Naive B cell (primary cell): Measurements from ENCODE around the gene TRIM7. TPM values are rescaled to one million over a fixed set of nuclear protein-coding genes. Genes with fewer than 3 reads are reported as not detected.
"Not testable (repeated sequence)": the region's sequence is repeated elsewhere in the genome, so short reads cannot be mapped to it uniquely, and the experiment has no call there.

Experiments used
- ATAC-seq, 2 donors: fragments of 150-1000 bp; cut with Tn5 transposase; 2 replicates each; pipeline ENCODE4 v1.10.0; 2021; ENCODE audit warnings: low read depth in 2 of 2, mild to moderate bottlenecking in 2 of 2, moderate library complexity in 2 of 2
- DNase-seq: peaks from one replicate; pipeline ENCODE4 v3.0.0; 2022
- H3K27ac Mint-ChIP-seq, 6 donors: one replicate each; pipeline ENCODE4 v1.8.0; 2020 to 2022; ENCODE audit warnings: mild to moderate bottlenecking in 6 of 6, mixed read lengths in 6 of 6, moderate library complexity in 5 of 6, inconsistent platforms in 2 of 6
- H3K27me3 Mint-ChIP-seq, 3 donors: one replicate each; pipeline ENCODE4 v1.8.0; 2021 to 2022; ENCODE audit warnings: mixed read lengths in 3 of 3, mild to moderate bottlenecking in 1 of 3
- H3K36me3 Mint-ChIP-seq, 2 donors: one replicate each; pipeline ENCODE4 v1.8.0; 2020 to 2022; ENCODE audit warnings: mixed read lengths in 2 of 2, inconsistent platforms in 1 of 2, mild to moderate bottlenecking in 1 of 2
- H3K4me1 Mint-ChIP-seq, 3 donors: one replicate each; pipeline ENCODE4 v1.8.0; 2020 to 2022; ENCODE audit warnings: mixed read lengths in 3 of 3, inconsistent platforms in 1 of 3, mild to moderate bottlenecking in 1 of 3, moderate library complexity in 1 of 3
- H3K4me3 Mint-ChIP-seq, 8 donors: one replicate each; pipeline ENCODE4 v1.8.0; 2020 to 2022; ENCODE audit warnings: mild to moderate bottlenecking in 8 of 8, mixed read lengths in 8 of 8, moderate library complexity in 8 of 8, inconsistent platforms in 2 of 8
- H3K9me3 Mint-ChIP-seq, 7 donors: one replicate each; pipeline ENCODE4 v1.8.0; 2020 to 2022; ENCODE audit warnings: mixed read lengths in 7 of 7, mild to moderate bottlenecking in 5 of 7, inconsistent platforms in 2 of 7, moderate library complexity in 1 of 7
- polyA plus RNA-seq, 6 donors: library from polyadenylated mRNA; unstranded; fragments of 300-500 nt; fragmentation: Illumina TruSeq; gene quantifications; one replicate each; pipeline ENCODE4 v1.2.3, GENCODE V29; 2021; ENCODE audit warnings: low read depth in 6 of 6

The TRIM7 gene
- polyA plus RNA-seq, 6 donors from 2014 or later: 0.09 to 0.27 (median 0.24) TPM; not detected in 3

DNA sequence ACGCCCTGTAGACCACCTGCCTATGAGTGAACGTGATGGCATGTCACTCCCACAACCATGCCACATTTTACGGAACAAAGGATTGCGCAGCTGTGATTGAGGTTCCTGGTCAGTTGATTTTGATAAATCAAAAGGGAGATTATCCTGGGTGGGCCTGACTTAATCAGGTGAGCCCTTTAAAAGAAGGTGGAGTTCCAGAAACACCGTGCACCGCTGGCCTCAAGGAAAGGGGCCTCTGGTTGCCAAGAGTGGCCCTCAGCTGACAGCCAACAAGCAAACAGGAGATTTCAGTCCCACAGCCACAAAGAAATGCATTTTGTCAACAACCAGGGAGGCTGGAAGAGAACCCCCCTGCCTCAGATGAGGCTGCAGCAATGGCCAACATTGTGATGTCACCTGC lies 19.0 kb downstream of the TRIM7 start:
- DNase-seq (no peak), ATAC-seq (no peak)
- H3K27ac Mint-ChIP-seq: peak overlapping the region in 3 of 6 donors; percentile 51 to 76 (median 73)
- H3K4me3 Mint-ChIP-seq: peak overlapping the region in 4 of 8 donors; percentile 23 to 99 (median 34)
- H3K36me3 Mint-ChIP-seq: peaks cover 0 to 7% of the 10 kb centered on the region in 2 donors
- H3K9me3 Mint-ChIP-seq: peaks cover 0 to 15% (median 0%) of the 10 kb centered on the region in 7 donors
- peaks cover 0 to 8% (median 6%) of the 10 kb centered on the region in 3 donors for H3K27me3 Mint-ChIP-seq
- H3K4me1 Mint-ChIP-seq: peaks cover 46 to 51% (median 48%) of the 10 kb centered on the region in 3 donors

DNA sequence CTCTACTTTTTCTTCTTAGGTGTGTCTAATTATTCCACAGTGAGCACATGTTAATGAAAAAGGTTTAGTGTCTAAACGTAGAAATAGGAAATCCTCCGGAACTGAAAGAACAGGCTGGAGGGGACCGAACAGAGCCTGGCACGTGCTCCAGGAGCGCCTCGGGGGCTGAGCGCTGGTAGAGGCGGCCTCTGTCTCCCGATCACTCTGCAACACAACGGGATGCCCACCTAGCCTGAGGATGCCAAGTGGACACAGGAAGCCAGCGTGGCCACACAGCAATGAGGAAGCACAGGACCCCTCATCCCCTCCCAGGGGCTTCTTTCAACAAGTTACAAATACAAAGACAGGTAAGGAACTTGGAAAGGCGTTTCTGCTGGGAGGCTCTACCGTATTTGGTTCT lies 19.4 kb downstream of the TRIM7 start:
- Mint-ChIP-seq H3K36me3 (peaks cover 0 to 7% of the 10 kb centered on the region in 2 donors), H3K9me3 (peaks cover 0 to 15% (median 0%) of the 10 kb centered on the region in 7 donors), H3K4me1 (peaks cover 41 to 51% (median 45%) of the 10 kb centered on the region in 3 donors), H3K27ac (peak overlapping the region in 1 of 6 donors; percentile 76), H3K27me3 (peaks cover 0 to 8% (median 4%) of the 10 kb centered on the region in 3 donors), H3K4me3 (peak overlapping the region in 7 of 8 donors; percentile 23 to 99 (median 59))
- no peak for DNase-seq
- no peak for ATAC-seq

DNA sequence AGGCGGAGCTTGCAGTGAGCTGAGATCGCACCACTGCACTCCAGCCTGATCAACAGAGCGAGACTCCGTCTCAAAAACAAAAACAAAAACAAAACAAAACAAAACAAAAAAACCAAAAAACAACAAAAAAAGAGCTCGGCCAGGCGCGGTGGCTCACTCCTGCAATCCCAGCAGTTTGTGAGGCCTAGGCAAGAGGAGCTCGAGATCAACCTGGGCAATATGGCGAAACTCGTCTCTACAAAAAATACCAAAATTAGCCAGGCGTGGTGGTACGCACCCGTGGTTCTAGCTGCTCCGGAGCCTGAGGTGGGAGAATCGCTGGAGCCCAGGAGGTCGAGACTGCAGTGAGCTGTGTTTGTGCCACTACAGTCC lies 20.2 kb downstream of the TRIM7 start:
- Mint-ChIP-seq H3K36me3 (peaks cover 0 to 7% of the 10 kb centered on the region in 2 donors), H3K27me3 (peaks cover 0 to 8% (median 4%) of the 10 kb centered on the region in 3 donors), H3K4me3 (peak overlapping the region; percentile 81 to 97 (median 94)), H3K27ac (peak overlapping the region in 1 of 6 donors; percentile 93), H3K9me3 (peaks cover 0 to 15% (median 0%) of the 10 kb centered on the region in 7 donors), H3K4me1 (peaks cover 35 to 49% (median 37%) of the 10 kb centered on the region in 3 donors)
- ATAC-seq (no peak), DNase-seq (no peak)

DNA sequence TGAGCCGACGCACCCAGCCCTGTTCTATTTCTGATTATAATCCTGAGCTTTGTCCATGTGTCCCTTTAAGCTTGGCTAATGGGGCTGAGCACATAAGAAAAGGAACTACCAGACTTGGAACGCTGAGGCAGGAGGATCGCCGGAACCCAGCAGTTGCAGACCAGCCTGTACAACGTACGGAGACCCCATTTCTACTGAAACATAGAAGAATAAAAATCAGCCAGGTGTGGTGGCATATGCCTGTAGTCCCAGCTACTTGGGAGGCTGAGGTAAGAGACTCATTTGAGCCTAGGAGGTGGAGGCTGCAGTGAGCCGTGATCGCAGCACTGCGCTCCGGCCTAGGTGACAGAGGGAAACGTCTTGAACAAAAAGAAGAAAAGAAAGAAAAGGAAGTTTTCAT lies 22.3 kb downstream of the TRIM7 start:
- peak overlapping the region; percentile 75 to 94 (median 87) for H3K4me3 Mint-ChIP-seq
- peaks cover 0 to under 1% (median 0%) of the 10 kb centered on the region in 7 donors for H3K9me3 Mint-ChIP-seq
- DNase-seq: no peak
- peaks cover 23 to 34% (median 23%) of the 10 kb centered on the region in 3 donors for H3K4me1 Mint-ChIP-seq
- no peaks in the 10 kb centered on the region for H3K36me3 Mint-ChIP-seq
- ATAC-seq: no peak
- H3K27me3 Mint-ChIP-seq: peaks cover 0 to 10% (median 0%) of the 10 kb centered on the region in 3 donors
- peak overlapping the region in 4 of 6 donors; percentile 55 to 95 (median 92) for H3K27ac Mint-ChIP-seq

DNA sequence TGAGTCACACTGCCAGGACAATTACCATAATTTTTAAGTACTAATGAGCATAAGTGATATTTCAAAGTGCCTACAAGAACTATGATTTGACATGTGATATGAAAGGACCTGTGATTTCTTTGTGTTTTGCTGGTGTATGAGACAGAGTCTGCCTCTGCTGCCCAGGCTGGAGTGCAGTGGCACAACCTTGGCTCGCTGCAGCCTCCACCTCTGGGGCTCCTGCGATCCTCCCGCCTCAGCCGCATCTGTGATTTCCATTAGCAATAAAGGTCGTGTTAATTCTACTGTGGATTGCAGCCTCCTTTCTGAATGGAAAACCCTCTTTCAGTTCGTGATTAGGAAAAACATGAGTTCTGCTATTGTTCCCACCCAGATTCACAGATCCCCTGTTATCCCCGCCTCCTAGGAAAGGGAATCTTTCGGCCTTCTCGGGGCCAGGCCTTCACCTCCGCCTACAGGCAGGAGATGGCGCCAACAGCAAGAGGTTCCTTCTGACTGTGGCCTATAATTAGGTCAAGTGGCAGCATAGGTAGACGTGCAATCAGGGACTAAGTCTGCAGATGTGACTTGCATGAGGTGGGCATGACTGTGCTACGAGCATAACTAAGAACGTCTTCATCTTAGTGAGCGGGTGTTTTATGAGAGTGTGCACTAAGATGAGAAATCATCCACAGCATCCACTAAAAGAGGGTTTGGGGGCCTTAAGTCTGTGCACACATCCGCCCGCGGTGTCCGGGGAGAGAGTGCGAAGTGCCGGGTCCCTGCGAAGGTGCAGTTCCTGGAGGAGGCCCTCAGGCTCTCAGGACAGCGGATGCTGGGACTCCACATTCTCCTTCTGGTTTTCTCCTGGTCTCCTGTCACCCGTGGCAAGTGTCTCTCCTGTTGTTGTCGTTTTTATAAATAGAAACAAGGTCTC lies 23.1 kb downstream of the TRIM7 start:
- Mint-ChIP-seq H3K4me1 (peaks cover 21 to 33% (median 23%) of the 10 kb centered on the region in 3 donors), H3K27me3 (peaks cover 0 to 12% (median 0%) of the 10 kb centered on the region in 3 donors), H3K27ac (peak overlapping the region in 5 of 6 donors; percentile 50 to 91 (median 57)), H3K36me3 (no peaks in the 10 kb centered on the region), H3K4me3 (peak overlapping the region; percentile 2 to 94 (median 83)), H3K9me3 (no peaks in the 10 kb centered on the region)
- DNase-seq (peak; percentile 64), ATAC-seq (peak; percentile 69 to 74)

DNA sequence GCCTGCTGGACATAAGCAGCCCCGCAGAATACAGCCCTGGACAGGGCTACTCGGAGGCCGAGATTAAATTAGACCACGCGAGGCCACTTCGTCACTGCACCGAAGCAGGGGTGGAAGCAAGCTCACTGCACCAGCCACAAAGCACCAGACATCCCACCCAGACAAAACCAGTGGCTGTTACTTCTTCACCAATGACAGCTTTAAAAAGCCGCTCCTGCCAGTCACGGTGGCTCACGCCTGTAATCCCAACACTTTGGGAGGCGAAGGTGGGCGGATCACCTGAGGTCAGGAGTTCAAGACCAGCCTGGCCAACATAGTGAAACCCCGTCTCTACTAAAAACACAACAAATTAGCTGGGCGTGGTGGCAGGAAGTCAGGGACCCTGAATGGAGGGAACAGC lies 27.4 kb downstream of the TRIM7 start:
- DNase-seq, H3K36me3 Mint-ChIP-seq, ATAC-seq, H3K4me3 Mint-ChIP-seq: not testable (repeated sequence)
- Mint-ChIP-seq H3K4me1 (peaks cover 15 to 25% (median 21%) of the 10 kb centered on the region in 3 donors), H3K27ac (peak overlapping the region in 1 of 6 donors; percentile 49), H3K9me3 (peaks cover 0 to 11% (median 1%) of the 10 kb centered on the region in 7 donors), H3K27me3 (peaks cover 8 to 32% (median 9%) of the 10 kb centered on the region in 3 donors)

DNA sequence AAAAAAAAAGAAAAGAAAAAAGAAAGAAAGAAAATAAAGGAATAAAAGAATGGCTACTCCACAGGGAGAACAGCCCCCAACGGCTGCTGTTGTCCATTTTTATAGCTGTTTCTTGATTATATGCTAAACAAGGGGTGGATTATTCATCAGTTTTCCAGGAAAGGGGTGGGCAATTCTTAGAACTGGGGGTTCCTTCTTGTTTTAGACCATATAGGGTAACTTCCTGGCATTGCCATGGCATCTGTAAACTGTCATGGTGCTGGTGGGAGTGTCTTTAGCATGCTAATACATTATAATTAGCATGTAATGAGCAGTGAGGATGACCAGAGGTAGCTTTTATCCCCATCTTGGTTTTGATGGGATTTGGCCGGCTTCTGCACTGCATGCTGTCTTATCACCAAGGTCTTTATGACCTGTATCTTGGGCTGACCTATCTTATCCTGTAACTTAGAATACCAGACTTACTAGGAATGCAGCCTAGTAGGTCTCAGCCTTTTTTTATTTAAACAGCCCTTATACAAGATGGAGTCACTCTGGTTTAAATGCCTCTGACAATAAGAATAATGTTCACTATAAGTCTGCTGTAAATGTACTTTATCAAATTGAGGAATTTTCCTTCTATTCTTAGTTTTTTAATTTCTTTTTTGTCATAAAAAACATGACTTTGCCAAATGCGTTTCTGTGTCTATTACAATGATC lies 28.6 kb downstream of the TRIM7 start:
- Mint-ChIP-seq H3K27me3 (peaks cover 8 to 27% (median 9%) of the 10 kb centered on the region in 3 donors), H3K9me3 (peaks cover 0 to 11% (median 1%) of the 10 kb centered on the region in 7 donors), H3K36me3 (no peaks in the 10 kb centered on the region), H3K27ac (peak overlapping the region in 1 of 6 donors; percentile 47), H3K4me3 (no peak overlapping the region), H3K4me1 (peaks cover 7 to 20% (median 14%) of the 10 kb centered on the region in 3 donors)
- no peak for ATAC-seq
- DNase-seq: no peak

DNA sequence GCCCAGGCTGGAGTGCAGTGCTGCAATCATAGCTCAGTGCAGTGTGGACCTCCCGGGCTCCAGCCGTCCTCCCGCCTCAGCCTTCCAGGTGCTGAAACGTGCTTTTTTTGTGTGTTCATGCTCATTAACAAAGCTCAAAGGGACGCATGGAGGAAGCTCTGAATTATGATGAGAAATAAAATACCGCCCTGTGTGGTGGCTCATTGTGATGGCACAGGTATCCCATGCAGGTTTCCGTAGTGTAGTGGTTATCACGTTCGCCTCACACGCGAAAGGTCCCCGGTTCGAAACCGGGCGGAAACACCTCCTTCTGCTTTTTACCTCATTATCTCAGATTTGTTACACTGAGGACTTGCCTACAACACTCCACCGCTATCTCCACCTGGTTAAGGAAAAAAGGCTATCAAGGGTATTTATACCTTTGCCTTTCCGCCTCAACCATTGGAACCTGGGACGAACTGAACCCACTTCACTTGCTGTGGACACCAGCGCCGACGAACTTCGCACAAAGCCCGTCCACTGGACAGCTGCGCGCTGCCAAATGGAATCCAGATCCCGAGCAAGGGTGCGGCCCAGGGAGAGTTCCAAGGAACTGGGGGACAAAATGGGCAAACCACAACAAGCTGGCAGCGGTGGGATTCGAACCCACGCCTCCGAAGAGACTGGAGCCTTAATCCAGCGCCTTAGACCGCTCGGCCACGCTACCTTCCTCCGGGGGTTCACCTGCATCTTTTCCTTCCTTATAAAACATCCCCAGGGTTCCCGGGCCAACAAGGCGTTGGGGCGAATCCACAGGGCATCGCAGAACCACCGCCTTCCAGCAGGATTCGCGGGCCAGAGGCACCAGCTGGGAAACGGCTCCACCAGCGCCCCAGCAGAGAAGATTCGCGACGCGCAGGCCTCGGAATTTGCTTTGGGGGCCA lies 31.3 kb downstream of the TRIM7 start:
- H3K27me3 Mint-ChIP-seq: peaks cover 12 to 51% (median 29%) of the 10 kb centered on the region in 3 donors

DNA sequence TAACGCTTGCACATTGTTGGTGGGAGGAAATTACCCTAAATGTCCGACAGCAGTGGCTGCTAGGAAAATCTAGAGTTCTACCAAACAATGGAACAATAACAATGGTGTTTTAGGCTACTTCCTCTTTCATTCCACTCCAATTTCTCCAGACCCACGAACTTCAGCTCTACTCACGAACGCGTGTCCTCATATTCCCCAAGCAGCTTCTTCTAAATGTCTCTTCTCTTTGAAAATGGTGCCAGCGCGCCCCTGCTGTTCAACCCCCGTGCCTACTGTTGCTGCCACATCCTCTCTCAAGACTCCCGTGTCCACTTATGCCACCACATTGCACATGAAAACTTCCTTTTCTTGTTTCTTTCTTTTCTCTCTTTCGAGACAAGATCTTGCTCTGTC lies 32.0 kb downstream of the TRIM7 start:
- DNase-seq (no peak), ATAC-seq (peak; percentile 40 to 53)
- peaks cover 17 to 52% (median 36%) of the 10 kb centered on the region in 3 donors for H3K27me3 Mint-ChIP-seq
- H3K27ac Mint-ChIP-seq: peak overlapping the region; percentile 61 to 97 (median 84)
- peaks cover 20 to 47% (median 32%) of the 10 kb centered on the region in 3 donors for H3K4me1 Mint-ChIP-seq
- H3K36me3 Mint-ChIP-seq: peaks cover 0 to 7% of the 10 kb centered on the region in 2 donors
- H3K9me3 Mint-ChIP-seq: peaks cover 3 to 19% (median 6%) of the 10 kb centered on the region in 7 donors
- peak overlapping the region; percentile 73 to 95 (median 82) for H3K4me3 Mint-ChIP-seq

More for the DNA sequence above, 31.3 kb downstream of the TRIM7 start:
- peak overlapping the region; percentile 49 to 97 (median 84) for H3K27ac Mint-ChIP-seq
- H3K4me3 Mint-ChIP-seq: peak overlapping the region; percentile 73 to 95 (median 82)
- peak; percentile 80 to 81 for ATAC-seq
- peaks cover 3 to 18% (median 6%) of the 10 kb centered on the region in 7 donors for H3K9me3 Mint-ChIP-seq
- H3K4me1 Mint-ChIP-seq: peaks cover 20 to 42% (median 30%) of the 10 kb centered on the region in 3 donors
- DNase-seq: peak; percentile 65
- H3K36me3 Mint-ChIP-seq: peaks cover 0 to 6% of the 10 kb centered on the region in 2 donors

DNA sequence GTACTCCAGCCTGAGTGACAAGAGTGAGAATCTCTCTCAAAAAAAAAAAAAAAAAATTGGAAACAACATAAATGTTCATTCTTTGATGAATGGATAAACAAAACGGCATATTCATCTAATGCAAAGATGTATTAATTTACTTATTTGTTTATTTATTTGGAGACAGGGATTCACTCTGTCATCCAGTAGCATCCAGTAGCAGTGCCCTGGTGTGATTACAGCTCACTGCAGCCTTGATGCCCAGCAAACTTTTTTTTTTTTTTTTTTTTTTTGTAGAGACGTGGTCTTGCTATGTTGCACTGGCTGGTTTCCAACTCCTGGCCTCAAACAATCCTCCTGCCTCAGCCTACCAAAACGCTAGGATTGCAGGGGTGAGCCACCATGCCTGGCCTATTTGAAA lies 33.2 kb downstream of the TRIM7 start:
- no peak for DNase-seq
- no peak for ATAC-seq
- Mint-ChIP-seq H3K27ac (peak overlapping the region in 3 of 6 donors; percentile 11 to 85 (median 26)), H3K27me3 (peaks cover 25 to 61% (median 47%) of the 10 kb centered on the region in 3 donors), H3K9me3 (peaks cover 3 to 23% (median 7%) of the 10 kb centered on the region in 7 donors), H3K4me1 (peaks cover 26 to 58% (median 37%) of the 10 kb centered on the region in 3 donors), H3K4me3 (peak overlapping the region in 3 of 8 donors; percentile 35 to 41 (median 40)), H3K36me3 (peaks cover 0 to 7% of the 10 kb centered on the region in 2 donors)

DNA sequence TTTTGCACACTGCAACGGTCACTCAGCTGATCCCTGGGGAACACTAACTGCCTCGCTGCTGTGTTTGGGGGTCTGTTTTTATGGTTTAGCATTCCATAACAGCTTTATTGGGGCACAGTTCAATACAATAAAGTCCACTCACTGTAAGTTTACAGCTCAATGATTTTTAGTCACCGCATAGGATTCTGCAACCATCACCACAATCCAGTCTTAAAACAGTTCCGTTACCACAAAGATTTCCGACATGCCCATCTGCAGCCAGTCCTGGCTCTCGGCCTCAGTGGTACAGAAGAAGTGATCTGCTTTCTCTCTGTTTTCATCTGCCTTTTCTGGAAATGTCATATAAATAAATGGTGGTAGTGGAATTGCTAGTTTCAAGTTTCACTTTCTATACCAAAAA lies 34.0 kb downstream of the TRIM7 start:
- peak overlapping the region in 3 of 8 donors; percentile 4 to 72 (median 65) for H3K4me3 Mint-ChIP-seq
- H3K4me1 Mint-ChIP-seq: peaks cover 28 to 66% (median 40%) of the 10 kb centered on the region in 3 donors
- peak overlapping the region in 4 of 6 donors; percentile 29 to 99 (median 82) for H3K27ac Mint-ChIP-seq
- peaks cover 27 to 66% (median 55%) of the 10 kb centered on the region in 3 donors for H3K27me3 Mint-ChIP-seq
- DNase-seq: no peak
- H3K36me3 Mint-ChIP-seq: peaks cover 0 to 7% of the 10 kb centered on the region in 2 donors
- peaks cover 3 to 25% (median 10%) of the 10 kb centered on the region in 7 donors for H3K9me3 Mint-ChIP-seq
- ATAC-seq: no peak
